Activated CD8-positive, alpha-beta memory T cell treated with anti-CD3 and anti-CD28 coated beads, Interleukin-2, amount 50 U/mL, for 48 hours (primary cell): ENCODE measurements around the gene MPRIP.
"Not testable (repeated sequence)": the region's sequence is repeated elsewhere in the genome, so short reads cannot be mapped to it uniquely, and the experiment has no call there.

Source experiments
- DNase-seq: peaks from one replicate; pipeline ENCODE4 v3.0.0-alpha.2; 2020

Gene MPRIP

GRCh38 chr17:17151541-17151940 is 109.3 kb downstream of the MPRIP start:
- no peak for DNase-seq

- DNase-seq = peak; percentile 58
These were observed 109.7 kb downstream of the MPRIP start for GRCh38 chr17:17151962-17152361.

- no peak for DNase-seq
These were observed 110.1 kb downstream of the MPRIP start for GRCh38 chr17:17152385-17152784.

- DNase-seq = no peak
These were observed 110.8 kb downstream of the MPRIP start for GRCh38 chr17:17153071-17153470.

- no peak for DNase-seq
These were observed 111.5 kb downstream of the MPRIP start for GRCh38 chr17:17153709-17154108.

- DNase-seq = no peak
These were observed 112.3 kb downstream of the MPRIP start for GRCh38 chr17:17154556-17154955.

GRCh38 chr17:17154981-17155380 is 112.7 kb downstream of the MPRIP start:
- no peak for DNase-seq

- DNase-seq = no peak
These were observed 113.3 kb downstream of the MPRIP start for GRCh38 chr17:17155568-17155967.

- no peak for DNase-seq
These were observed 113.8 kb downstream of the MPRIP start for GRCh38 chr17:17156107-17156506.

- DNase-seq = no peak
These were observed 114.3 kb downstream of the MPRIP start for GRCh38 chr17:17156511-17156910.

- DNase-seq = no peak
These were observed 114.8 kb downstream of the MPRIP start for GRCh38 chr17:17157041-17157440.

- DNase-seq = not testable (repeated sequence)
These were observed 116.2 kb downstream of the MPRIP start for GRCh38 chr17:17158506-17158905.

GRCh38 chr17:17159571-17159970 is 117.3 kb downstream of the MPRIP start:
- no peak for DNase-seq

GRCh38 chr17:17161121-17161520 is 118.9 kb downstream of the MPRIP start:
- DNase-seq = no peak

- DNase-seq = no peak
These were observed 119.5 kb downstream of the MPRIP start for GRCh38 chr17:17161759-17162158.

- no peak for DNase-seq
These were observed 121.9 kb downstream of the MPRIP start for GRCh38 chr17:17164156-17164555.

GRCh38 chr17:17164676-17165075 is 122.4 kb downstream of the MPRIP start:
- DNase-seq = no peak

- no peak for DNase-seq
These were observed 123.5 kb downstream of the MPRIP start for GRCh38 chr17:17165666-17166308.

- DNase-seq = no peak
These were observed 124.2 kb downstream of the MPRIP start for GRCh38 chr17:17166446-17166845.

GRCh38 chr17:17167356-17167755 is 125.1 kb downstream of the MPRIP start:
- DNase-seq = no peak

- no peak for DNase-seq
These were observed 125.7 kb downstream of the MPRIP start for GRCh38 chr17:17167986-17168385.

- DNase-seq = no peak
These were observed 126.1 kb downstream of the MPRIP start for GRCh38 chr17:17168401-17168800.

GRCh38 chr17:17169396-17169795 is 127.1 kb downstream of the MPRIP start:
- no peak for DNase-seq

- DNase-seq = no peak
These were observed 128.2 kb downstream of the MPRIP start for GRCh38 chr17:17170346-17170985.

- DNase-seq = no peak
These were observed 128.9 kb downstream of the MPRIP start for GRCh38 chr17:17171186-17171585.
